ENCODE results near the gene ZNF229. TPM values are rescaled to one million over a fixed set of nuclear protein-coding genes. Genes with fewer than 3 reads are reported as not detected.
A peak's percentile ranks its signal among the peaks of the same experiment; 100 is the strongest.
"Not testable (repeated sequence)": the region's sequence is repeated elsewhere in the genome, so short reads cannot be mapped to it uniquely, and the experiment has no call there.

The ZNF229 gene
- total RNA-seq = 10 to 100 TPM in 1 of 3 donors, 1 to 10 TPM in 2; 1.3 to 13.5 (median 3.6) TPM

- TF ChIP-seq CTCF (IDR thresholded peaks at IDR 0.05) (no peak), POLR2A (IDR thresholded peaks at IDR 0.05) (no peak), POLR2AphosphoS5 (IDR thresholded peaks at IDR 0.05) (peak in 1 of 3 donors; percentile 56)
- Histone ChIP-seq H3K4me1 (no peaks in the 10 kb centered on the region), H3K9me3 (peaks cover 54 to 62% of the 10 kb centered on the region in 2 donors), H3K36me3 (no peaks in the 10 kb centered on the region), H3K27me3 (no peaks in the 10 kb centered on the region), H3K27ac (peak within 1 kb of the TSS in 1 of 2 donors; percentile 5), H3K4me3 (peak within 1 kb of the TSS; percentile 38 to 68 (median 58))
- DNase-seq (ENCODE audit: low spot score in 2 of 2) = peak; percentile 78 to 87
- intact Hi-C loops (cut with DNase I; ENCODE audit: low total_unique reads) = no loop called here
Observed at GRCh38 chr19:44447916-44448674, at the start of gene ZNF229. TSS of gene ZNF229 (minus strand) at chr19:44448472. CDS start at chr19:44442847, 5,625 bp downstream.

- H3K27ac ChIP-seq = no peak overlapping the region
- H3K4me1 ChIP-seq = peaks cover 0 to 5% of the 10 kb centered on the region in 2 donors
- DNase-seq (ENCODE audit: low spot score in 2 of 2) = no peak
- no peak for TF ChIP-seq POLR2AphosphoS5 (IDR thresholded peaks at IDR 0.05)
- TF ChIP-seq CTCF (IDR thresholded peaks at IDR 0.05) = no peak
- TF ChIP-seq POLR2A (IDR thresholded peaks at IDR 0.05) = no peak
- H3K27me3 ChIP-seq = no peaks in the 10 kb centered on the region
- H3K4me3 ChIP-seq = no peak overlapping the region
- peaks cover 53% of the 10 kb centered on the region for H3K36me3 ChIP-seq
- intact Hi-C loops (cut with DNase I; ENCODE audit: low total_unique reads) = no loop called here
- H3K9me3 ChIP-seq = peaks cover 72 to 74% of the 10 kb centered on the region in 2 donors
Observed at GRCh38 chr19:44496711-44497110, 48.4 kb upstream of the ZNF229 start.

- no peaks in the 10 kb centered on the region for H3K4me1 ChIP-seq
- H3K4me3 ChIP-seq = peak overlapping the region in 1 of 3 donors; percentile 2
Observed at GRCh38 chr19:44476559-44477408, 28.5 kb upstream of the ZNF229 start.

GRCh38 chr19:44468730-44469129 lies 20.5 kb upstream of the ZNF229 start:
- H3K27me3 ChIP-seq; H3K36me3 ChIP-seq; DNase-seq (ENCODE audit: low spot score in 2 of 2); H3K4me1 ChIP-seq; intact Hi-C loops (cut with DNase I; ENCODE audit: low total_unique reads); H3K27ac ChIP-seq: not testable (repeated sequence)
- Histone ChIP-seq H3K4me3 (peak overlapping the region in 1 of 3 donors; percentile 22), H3K9me3 (peaks cover 60 to 93% of the 10 kb centered on the region in 2 donors)

More at GRCh38 chr19:44476559-44477408, 28.5 kb upstream of the ZNF229 start:
- Histone ChIP-seq H3K9me3 (peaks cover 97 to 100% of the 10 kb centered on the region in 2 donors), H3K36me3 (peaks cover 43% of the 10 kb centered on the region), H3K27ac (no peak overlapping the region), H3K27me3 (no peaks in the 10 kb centered on the region)
- no peak for DNase-seq (ENCODE audit: low spot score in 2 of 2)
- intact Hi-C loops (cut with DNase I; ENCODE audit: low total_unique reads) = no loop called here
- TF ChIP-seq CTCF (IDR thresholded peaks at IDR 0.05) (no peak), POLR2AphosphoS5 (IDR thresholded peaks at IDR 0.05) (no peak), POLR2A (IDR thresholded peaks at IDR 0.05) (no peak)

GRCh38 chr19:44462600-44463286 lies 14.5 kb upstream of the ZNF229 start:
- intact Hi-C loops (cut with DNase I; ENCODE audit: low total_unique reads); DNase-seq (ENCODE audit: low spot score in 2 of 2); H3K4me1 ChIP-seq; H3K27me3 ChIP-seq; H3K4me3 ChIP-seq; H3K27ac ChIP-seq; H3K36me3 ChIP-seq: not testable (repeated sequence)
- peaks cover 30 to 96% of the 10 kb centered on the region in 2 donors for H3K9me3 ChIP-seq

- H3K27me3 ChIP-seq; H3K4me1 ChIP-seq; H3K27ac ChIP-seq; H3K4me3 ChIP-seq; H3K36me3 ChIP-seq; DNase-seq (ENCODE audit: low spot score in 2 of 2); intact Hi-C loops (cut with DNase I; ENCODE audit: low total_unique reads): not testable (repeated sequence)
- peaks cover 30 to 78% of the 10 kb centered on the region in 2 donors for H3K9me3 ChIP-seq
Observed at GRCh38 chr19:44456016-44456415, 7.7 kb upstream of the ZNF229 start.
